HG03439 (cell line): Measurements from ENCODE around the gene NCOA6.
"Not testable (repeated sequence)": the region's sequence is repeated elsewhere in the genome, so short reads cannot be mapped to it uniquely, and the experiment has no call there.

Experiments used
- ATAC-seq: cut with Tn5 transposase; IDR thresholded peaks from one replicate; pipeline ENCODE4 v1.9.1; 2021; ENCODE audit warnings: mild to moderate bottlenecking, moderate library complexity; ENCODE audit not compliant: unreplicated experiment

Gene NCOA6

DNA sequence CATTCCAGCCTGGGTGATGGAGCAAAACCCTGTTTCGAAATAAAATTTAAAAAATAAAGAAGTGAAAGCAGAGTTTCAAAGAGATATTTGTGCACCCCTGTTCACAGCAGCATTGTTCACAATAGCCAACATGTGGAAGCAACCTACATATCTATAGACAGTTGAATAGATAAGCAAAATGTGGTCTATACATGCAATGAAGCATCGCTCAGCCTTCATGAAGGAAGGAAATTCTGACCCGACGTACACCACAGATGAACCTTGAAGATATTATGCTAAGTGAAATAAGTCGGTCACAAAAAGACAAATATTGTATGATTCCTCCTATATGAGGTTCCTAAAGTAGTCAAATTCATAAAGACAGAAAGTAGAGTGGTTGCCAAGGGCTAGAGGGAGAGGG, 6.5 kb upstream of the NCOA6 start:
- no peak for ATAC-seq

GRCh38 chr20:34829191-34829590, 3.7 kb upstream of the NCOA6 start:
- no peak for ATAC-seq

DNA sequence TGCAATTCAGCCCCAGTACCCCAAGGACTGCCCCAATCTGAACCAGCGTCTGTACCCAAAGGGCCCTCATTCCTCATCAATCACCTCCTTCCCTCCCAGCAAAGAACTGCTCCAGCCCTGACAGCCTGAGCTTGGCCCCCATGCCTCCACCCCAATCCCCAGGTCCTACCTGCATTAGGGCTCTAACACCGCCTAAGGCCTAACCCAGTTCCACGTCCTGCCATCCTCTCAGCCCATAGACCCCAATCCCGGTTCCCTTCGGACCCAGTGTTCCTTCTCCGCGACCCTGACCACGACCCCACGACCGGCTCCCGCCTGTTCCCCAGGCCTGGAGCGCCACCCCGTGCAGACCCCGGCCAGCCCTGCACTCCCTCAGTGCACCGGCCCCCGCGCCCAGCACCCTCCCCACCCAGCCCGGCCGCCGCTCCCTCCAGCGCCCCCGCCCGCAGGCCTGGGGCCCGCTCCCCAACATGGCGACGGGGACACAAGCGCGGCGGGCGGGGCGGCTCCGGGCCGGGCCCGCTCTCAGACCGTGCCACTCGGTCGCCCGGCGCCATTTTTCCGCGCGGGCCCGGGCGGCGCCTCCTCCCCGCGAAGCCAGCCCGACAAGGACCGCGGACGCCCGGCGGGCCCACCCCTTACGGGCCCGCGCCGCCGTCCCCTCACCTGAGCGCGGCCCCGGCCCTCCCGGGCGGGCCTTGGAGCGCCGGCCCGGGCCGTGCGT, 483 bp downstream of the NCOA6 start:
- ATAC-seq = peak; percentile 67

DNA sequence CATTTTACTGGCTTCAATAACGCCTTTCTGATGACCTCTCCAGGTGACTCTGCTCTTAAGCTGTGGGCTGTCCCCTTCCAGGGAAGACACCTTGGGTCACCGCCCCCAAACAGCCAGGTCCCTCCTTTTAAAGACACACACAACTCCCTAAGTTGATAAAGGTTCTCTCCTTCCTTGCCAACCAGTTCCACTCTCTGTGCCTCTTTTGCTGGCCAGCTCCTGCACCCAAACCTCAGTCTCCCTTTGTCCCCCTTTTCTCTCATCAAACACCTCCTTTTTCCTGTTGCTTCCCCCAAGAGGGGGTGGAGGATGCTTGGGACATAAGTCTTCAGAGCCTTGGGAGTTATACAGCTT, 1.0 kb downstream of the NCOA6 start:
- peak; percentile 49 for ATAC-seq

DNA sequence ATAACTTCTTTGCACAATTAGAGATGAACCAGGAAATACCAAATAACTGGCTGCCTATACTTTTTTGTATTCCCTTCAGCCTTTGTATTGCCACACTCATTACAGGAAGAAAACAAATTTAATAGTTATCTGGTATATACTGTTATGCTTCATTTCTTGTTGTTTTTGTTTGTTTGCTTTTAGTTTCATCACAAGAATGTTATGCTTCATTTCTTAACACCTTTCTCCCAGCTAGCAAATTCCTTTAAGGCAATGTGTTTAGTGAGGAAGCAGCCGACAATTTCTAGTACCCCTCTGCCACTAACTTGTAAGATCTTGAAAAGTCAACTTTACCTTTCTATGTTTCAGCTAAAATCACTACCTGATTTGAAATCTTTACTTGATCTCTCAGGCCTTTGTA, 1.4 kb downstream of the NCOA6 start:
- ATAC-seq = no peak

DNA sequence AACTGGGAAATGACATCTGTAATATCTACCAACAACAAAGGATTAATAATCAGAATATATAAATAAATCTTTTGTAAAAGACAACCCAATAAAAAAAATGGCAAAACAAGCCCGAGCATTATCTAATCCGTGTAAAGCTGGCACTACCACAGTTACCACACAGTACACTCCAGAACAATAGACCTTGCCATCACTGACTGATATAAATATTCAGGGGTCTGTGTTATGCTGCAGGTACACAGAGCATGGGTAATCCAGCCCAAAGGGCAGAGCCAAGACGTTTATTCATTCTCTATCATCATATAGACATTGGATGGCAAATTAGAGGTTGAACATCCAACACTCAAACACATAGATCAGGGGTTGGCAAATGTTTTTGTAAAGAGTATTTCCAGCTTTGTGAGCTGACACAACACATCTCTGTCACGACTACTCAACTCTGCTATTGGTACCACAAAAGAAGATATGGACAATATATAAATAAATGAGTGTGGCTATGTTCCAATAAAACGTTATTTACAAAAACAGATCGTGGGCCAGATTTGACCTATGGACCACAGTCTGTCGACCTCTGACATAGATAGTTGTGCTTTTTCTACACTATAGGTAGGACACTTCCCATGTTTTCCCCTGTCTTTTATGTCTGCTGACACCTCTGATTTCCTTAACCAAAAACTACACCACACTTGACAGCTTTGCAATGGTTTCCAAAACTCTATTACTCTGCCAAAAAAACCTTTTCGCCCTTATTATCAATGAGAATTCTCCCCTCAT, 4.5 kb downstream of the NCOA6 start:
- ATAC-seq = no peak

DNA sequence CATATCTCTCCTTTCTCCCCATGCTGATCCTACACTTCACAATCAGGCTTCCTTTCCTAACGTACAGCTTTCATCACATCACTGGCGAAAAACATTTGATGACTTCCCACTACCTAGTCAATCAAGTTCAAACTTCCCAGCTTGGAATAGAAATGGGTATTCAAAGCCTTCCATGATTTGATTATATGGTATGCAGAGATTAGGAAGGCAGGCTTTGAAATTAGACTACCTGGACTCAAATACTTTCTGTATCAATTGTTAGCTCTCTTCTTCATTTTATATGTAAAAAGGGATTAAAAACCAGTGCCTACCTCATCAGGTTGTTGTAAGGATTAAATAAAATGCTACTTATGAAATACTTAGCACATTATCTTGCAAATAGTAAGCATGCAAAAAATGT, 7.7 kb downstream of the NCOA6 start:
- no peak for ATAC-seq

DNA sequence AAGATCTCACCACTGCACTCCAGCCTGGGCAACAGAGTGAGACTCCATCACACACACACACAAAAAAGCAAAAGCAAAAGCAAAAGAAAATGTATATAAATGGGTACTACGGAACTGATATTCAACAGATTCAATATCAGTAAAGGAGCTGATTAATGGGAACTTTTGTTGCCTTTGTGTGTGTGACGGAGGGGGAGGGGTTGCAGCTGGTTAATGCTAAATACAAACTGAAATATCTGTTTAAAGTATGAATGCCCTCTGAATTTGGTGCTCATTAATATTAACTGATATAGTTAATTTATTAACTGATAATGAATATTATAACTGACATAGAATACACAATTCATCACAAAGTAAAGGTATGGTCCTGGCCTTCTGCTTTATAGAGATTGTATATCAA, 8.4 kb downstream of the NCOA6 start:
- ATAC-seq = no peak

GRCh38 chr20:34815636-34816035, 9.8 kb downstream of the NCOA6 start:
- ATAC-seq = no peak

DNA sequence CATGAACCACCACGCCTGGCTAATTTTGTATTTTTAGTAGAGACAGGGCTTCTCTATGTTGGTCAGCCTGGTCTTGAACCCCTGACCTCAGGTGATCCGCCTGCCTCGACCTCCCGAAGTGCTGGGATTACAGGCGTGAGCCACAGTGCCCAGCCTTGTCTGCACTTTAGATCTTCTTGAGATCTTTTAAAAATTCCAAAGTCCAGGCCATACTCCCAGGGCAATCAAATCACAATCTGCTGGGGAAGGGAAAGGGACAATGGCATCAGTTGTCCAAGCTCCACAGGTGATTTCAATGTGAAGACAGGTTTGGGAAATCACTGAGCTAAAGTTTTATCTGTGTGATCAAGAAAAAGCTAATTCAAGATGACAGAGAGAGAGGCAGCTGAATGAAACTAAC, 16.9 kb downstream of the NCOA6 start:
- no peak for ATAC-seq

- not testable (repeated sequence) for ATAC-seq
These were observed 17.4 kb downstream of the NCOA6 start for GRCh38 chr20:34807944-34808465.

DNA sequence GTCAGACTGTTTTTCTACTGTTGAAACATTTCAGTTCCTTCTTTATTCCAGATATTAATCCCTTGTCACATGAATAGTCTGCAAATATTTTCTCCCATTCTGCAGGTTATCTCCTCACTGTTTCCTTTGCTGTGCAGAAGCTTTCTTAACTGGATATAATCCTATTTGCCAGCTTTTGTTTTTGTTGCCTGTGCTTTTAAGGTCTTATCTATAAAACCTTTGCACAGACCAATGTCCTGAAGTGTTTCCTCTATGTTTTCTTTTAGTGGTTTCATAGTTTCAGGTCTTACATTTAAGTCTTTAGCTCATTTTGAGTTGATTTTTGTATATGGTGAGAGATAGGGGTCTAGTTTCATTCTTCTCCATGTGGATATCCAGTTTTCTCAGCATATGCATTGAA, 19.2 kb downstream of the NCOA6 start:
- no peak for ATAC-seq

DNA sequence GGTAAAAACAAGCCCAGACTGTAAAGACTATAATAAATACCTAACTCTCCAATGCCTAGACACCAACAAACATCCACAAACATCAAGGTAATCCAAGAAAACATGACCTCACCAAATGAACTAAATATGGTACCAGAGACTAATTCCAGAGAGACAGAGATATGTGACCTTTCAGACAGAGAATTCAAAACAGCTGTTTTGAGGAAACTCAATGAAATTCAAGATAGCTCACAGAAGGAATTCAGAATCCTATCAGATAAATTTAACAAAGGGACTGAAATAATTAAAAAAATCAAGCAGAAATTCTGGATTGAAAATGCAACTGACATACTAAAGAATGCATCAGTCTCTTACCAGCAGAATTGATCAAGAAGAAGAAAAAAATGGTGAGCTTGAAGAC, 26.6 kb downstream of the NCOA6 start:
- ATAC-seq = no peak

GRCh38 chr20:34798328-34798727, 27.1 kb downstream of the NCOA6 start:
- no peak for ATAC-seq

DNA sequence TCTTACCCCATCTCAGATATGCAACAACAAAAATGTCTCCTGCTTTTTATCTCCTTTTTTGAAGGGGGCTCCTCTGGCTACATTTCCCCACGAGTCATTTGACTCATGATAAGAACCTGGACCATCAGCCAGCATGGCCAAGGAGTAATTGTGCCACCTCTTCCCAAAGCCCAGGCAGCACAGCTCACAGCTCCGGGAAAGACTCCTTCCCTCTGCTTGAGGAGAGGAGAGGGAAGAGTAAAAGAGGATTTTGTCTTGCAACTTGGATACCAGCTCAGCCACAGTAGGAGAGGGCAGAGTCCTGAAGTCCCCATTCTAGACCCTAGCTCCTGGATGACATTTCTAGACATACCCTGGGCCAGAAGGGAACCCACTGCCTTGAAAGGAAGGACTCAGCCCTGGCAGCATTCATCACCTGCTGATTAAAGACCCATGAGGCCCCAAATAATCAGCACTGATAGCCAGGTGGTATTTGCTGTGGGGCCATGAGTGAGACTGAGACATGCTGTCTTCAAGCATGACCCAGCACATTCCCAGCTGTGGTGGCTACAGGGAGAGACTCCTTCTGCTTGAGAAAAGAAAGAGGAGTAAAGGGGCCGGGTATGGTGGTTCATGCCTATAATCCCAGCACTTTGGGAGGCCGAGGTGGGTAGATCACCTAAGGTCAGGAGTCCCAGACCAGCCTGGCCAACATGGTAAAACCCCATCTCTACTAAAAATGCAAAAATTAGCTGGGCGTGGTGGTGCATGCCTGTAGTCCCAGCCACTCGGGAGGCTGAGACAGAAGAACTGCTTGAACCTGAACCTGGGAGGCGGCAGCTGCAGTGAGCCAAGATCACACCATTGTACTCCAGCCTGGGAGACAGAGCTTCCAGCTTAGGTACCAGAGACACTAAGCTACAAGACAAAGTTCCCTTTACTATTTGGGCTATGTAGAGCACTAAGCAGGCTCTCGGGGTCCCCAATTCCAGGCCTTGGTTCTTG, 28.1 kb downstream of the NCOA6 start:
- no peak for ATAC-seq

- no peak for ATAC-seq
These were observed 31.4 kb downstream of the NCOA6 start for GRCh38 chr20:34794006-34794585.

DNA sequence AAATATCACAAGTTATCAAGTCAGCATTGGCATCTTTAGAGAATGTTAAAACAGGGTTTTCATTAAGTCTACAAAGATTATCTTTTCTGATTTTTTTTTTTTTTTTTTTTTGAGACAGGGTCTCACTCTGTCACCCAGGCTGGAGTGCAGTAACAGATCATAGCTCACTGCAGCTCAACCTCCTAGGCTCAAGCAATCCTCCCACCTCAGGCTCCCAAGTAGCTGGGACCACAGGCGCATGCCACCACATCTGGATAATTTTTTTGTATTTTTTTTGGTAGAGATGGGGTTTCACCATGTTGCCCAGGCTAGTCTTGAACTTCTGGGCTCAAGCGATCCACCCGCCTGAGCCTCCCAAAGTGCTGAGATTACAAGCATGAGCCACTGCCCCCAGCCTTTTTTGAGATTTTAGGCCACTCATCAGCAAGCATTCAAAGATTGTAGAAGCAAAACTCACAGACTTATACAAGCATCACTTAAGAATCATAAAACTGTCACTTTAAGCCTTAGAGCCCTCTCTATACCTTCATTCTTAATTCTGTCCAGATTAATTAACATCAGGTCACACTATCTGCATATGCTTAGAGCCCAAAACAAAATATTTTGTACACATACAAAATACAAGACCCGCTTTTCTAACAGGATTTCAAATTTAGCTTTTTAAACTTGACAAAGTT, 32.6 kb downstream of the NCOA6 start:
- no peak for ATAC-seq

DNA sequence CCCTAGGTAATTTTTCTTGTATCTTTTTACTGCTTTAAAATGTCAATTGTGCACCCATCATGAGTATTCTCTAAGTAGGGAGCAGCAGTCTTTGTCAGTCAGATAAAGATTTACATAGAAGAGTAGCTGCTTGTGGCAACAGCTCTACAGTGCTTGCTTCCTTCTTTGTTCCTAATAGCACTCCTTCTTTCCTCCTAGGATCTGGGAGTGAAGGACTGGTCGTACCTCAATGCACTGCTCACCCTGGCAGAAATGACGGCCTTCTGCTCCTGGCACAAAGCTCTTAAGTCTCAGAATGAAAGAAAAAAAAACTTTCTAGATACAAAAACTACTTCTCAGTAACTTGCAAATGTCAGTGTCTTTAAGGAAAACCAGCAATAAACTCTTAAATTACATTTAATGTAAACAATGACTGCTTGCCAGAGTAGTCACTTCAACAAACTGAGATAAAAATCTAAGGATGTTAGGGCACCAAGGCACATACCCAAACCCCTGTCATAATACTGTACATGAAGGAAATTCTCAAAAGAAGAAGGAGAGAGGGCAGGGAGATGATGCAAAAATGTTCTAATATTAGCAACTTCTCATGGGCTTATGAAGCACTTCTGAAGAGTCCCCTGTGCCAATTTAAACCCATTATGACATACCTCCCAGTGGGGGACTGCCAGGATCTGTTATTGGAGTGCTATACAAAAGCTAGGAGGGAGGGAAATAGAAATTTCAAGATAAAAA, 34.0 kb downstream of the NCOA6 start:
- no peak for ATAC-seq

GRCh38 chr20:34781220-34781619, 44.2 kb downstream of the NCOA6 start:
- no peak for ATAC-seq

GRCh38 chr20:34780291-34780690, 45.2 kb downstream of the NCOA6 start:
- not testable (repeated sequence) for ATAC-seq
